22Rv1 (cell line): ENCODE results near the gene PLIN1.

Experiments
- ZFX ChIP-seq: fragments of 450-650 bp; IDR thresholded peaks from 2 replicates; pipeline ENCODE4 v1.6.1; 2017; ENCODE audit warnings: antibody characterized with exemption, borderline replicate concordance
- TF ChIP-seq, protein P1 (sequence below): fragments of 450-650 bp; IDR thresholded peaks from 2 replicates; pipeline ENCODE4 v1.5.1; 2017; ENCODE audit warnings: mild to moderate bottlenecking

DNA sequence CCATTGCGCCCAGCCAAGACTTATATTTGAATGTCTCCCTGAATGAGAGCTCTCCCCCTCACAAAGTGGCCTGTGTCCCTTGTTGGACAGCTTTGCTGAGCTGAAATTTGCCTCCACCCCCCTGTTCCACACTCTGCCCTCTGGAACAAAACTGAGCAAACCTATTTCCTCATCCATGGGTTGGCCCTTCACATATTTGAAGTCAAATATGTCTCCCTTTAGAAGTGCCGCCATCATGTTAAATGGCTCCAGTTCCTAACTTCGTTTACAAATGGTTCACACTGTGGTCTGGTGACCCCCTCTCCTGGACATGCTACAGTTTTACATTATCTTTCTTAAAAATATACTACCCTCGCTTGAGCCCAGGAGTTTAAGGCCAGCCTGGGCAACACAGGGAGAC is 4.6 kb downstream of the PLIN1 start:
- TF ChIP-seq, protein P1, sequence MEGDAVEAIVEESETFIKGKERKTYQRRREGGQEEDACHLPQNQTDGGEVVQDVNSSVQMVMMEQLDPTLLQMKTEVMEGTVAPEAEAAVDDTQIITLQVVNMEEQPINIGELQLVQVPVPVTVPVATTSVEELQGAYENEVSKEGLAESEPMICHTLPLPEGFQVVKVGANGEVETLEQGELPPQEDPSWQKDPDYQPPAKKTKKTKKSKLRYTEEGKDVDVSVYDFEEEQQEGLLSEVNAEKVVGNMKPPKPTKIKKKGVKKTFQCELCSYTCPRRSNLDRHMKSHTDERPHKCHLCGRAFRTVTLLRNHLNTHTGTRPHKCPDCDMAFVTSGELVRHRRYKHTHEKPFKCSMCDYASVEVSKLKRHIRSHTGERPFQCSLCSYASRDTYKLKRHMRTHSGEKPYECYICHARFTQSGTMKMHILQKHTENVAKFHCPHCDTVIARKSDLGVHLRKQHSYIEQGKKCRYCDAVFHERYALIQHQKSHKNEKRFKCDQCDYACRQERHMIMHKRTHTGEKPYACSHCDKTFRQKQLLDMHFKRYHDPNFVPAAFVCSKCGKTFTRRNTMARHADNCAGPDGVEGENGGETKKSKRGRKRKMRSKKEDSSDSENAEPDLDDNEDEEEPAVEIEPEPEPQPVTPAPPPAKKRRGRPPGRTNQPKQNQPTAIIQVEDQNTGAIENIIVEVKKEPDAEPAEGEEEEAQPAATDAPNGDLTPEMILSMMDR: no peak
- no peak for TF ChIP-seq ZFX
